H1 (cell line): Measurements from ENCODE around the gene ITSN1. TPM values are rescaled to one million over a fixed set of nuclear protein-coding genes. Genes with fewer than 3 reads are reported as not detected.

Experiments used
- ATF2 ChIP-seq: IDR thresholded peaks from 2 replicates; pipeline ENCODE4 v1.6.1; 2012; ENCODE audit warnings: low read length, inconsistent platforms
- CHD7 ChIP-seq: fragments of 300-600 bp; sonication (generic); IDR thresholded peaks from 2 replicates; pipeline ENCODE4 v1.7.1; 2012; ENCODE audit warnings: low read length, moderate library complexity, mild to moderate bottlenecking, inconsistent platforms; ENCODE audit not compliant: insufficient replicate concordance
- CREB1 ChIP-seq: IDR thresholded peaks from 2 replicates; pipeline ENCODE4 v1.6.1; 2012; ENCODE audit warnings: inconsistent platforms
- SIN3A ChIP-seq, 2 experiments: IDR thresholded peaks in 1 of 2; conservative IDR thresholded peaks in 1 of 2; 2 replicates each; pipeline ENCODE4 v1.6.1; 2011 to 2012; ENCODE audit warnings: low read length in 2 of 2, improper control_type of control experiment in 1 of 2, low read depth in 1 of 2, mild to moderate bottlenecking in 1 of 2
- TAF7 ChIP-seq: optimal IDR thresholded peaks from 2 replicates; pipeline ENCODE3; 2011; ENCODE audit warnings: low read depth, mild to moderate bottlenecking, inconsistent platforms, low read length, moderate library complexity, borderline replicate concordance
- polyA plus RNA-seq, 7 experiments: library from polyadenylated mRNA; depleted of rRNA in 3 of 7; stranded (reverse) in 5 of 7; unstranded in 2 of 7; fragments of >200 nt in 5 of 7; fragments of 200-250 nt in 2 of 7; gene quantifications; 1 replicate in 5 of 7; 2 replicates in 1 of 7; 4 replicates in 1 of 7; pipeline versions ENCODE4 v1.2.1 to v1.2.3, GENCODE V29; 2011 to 2013; ENCODE audit warnings: missing spikeins in 2 of 7, mixed read lengths in 2 of 7
- total RNA-seq: library from RNA; stranded (reverse); fragmentation: NEBNext Ultra II Directional; extraction: Animal tissue kit (Norgen Biotek cat#: 25700); gene quantifications from 2 replicates; pipeline ENCODE4 v1.2.1, GENCODE V29; 2021

ITSN1 gene
- total and polyA plus RNA-seq, 2 of the 8 experiments (the other 6 are each of a cell fraction or from before 2014, with no cell fraction given): 60.8 to 78.1 TPM

- TF ChIP-seq CHD7 (no peak), ATF2 (no peak), TAF7 (no peak), CREB1 (no peak), SIN3A (conservative IDR thresholded peaks at IDR 0.05 in 1 of 2, IDR thresholded peaks at IDR 0.05 in 1 of 2; ENCODE audit: low read depth in 1 of 2, low read length in 2 of 2) (no peak)
These were observed 5.3 kb downstream of the ITSN1 start (continued) for GRCh38 chr21:33647587-33647986.
